ENCODE measurements around the gene NFKB1.

- TF ChIP-seq CTCF (IDR thresholded peaks at IDR 0.05; ENCODE audit: insufficient read depth, low read length) = no peak
- TF ChIP-seq REST (IDR thresholded peaks at IDR 0.05; ENCODE audit: insufficient replicate concordance, low read depth) = no peak
- TF ChIP-seq POLR2AphosphoS5 (IDR thresholded peaks at IDR 0.05; ENCODE audit: low read depth) = no peak
- TF ChIP-seq SPI1 (IDR thresholded peaks at IDR 0.05; ENCODE audit: borderline replicate concordance, low read depth) = no peak
Measured at GRCh38 chr4:102566426-102566825, 65.3 kb downstream of the NFKB1 start.
